ENCODE data around the gene FBXO21. TPM values are rescaled to one million over a fixed set of nuclear protein-coding genes. Genes with fewer than 3 reads are reported as not detected.

The FBXO21 gene
- total RNA-seq, 3 donors from 2014 or later (not counting 1 experiment from before 2014, with no cell fraction given), result 39.8 to 48.8 (median 39.9) TPM

GRCh38 chr12:117155278-117156060 is 34.8 kb downstream of the FBXO21 start:
- no peak overlapping the region for H3K4me3 ChIP-seq (ENCODE audit: low read length)
- Mint-ChIP-seq H3K27me3 (ENCODE audit: low read depth in 2 of 2) (no peaks in the 10 kb centered on the region), H3K4me3 (no peak overlapping the region), H3K27ac (no peak overlapping the region), H3K9me3 (no peaks in the 10 kb centered on the region), H3K36me3 (peaks cover 25% of the 10 kb centered on the region), H3K4me1 (peaks cover 9% of the 10 kb centered on the region in 2 donors)
- no peak overlapping the region for H3K27ac ChIP-seq (ENCODE audit: low read length)
- peak; percentile 43 to 66 (median 59) for ATAC-seq
- H3K36me3 ChIP-seq (ENCODE audit: control insufficient read depth, insufficient read depth, low read length), result peaks cover 64% of the 10 kb centered on the region
- WGBS (ENCODE audit: insufficient coverage), result 93% methylated on average over 47 of the region's 47 CpGs
- peak; percentile 24 to 79 for DNase-seq
- peak; percentile 37 for TF ChIP-seq CTCF (IDR thresholded peaks at IDR 0.05)
- no peaks in the 10 kb centered on the region for H3K27me3 ChIP-seq (ENCODE audit: control insufficient read depth, insufficient read depth, low read length)
- intact Hi-C loops (cut with micrococcal nuclease), result no loop called here
- H3K4me1 ChIP-seq (ENCODE audit: control insufficient read depth, insufficient read depth, low read length), result no peaks in the 10 kb centered on the region
- H3K9me3 ChIP-seq (ENCODE audit: control insufficient read depth, insufficient read depth, low read length), result no peaks in the 10 kb centered on the region

- peak in 1 of 2 donors; percentile 44 for DNase-seq
- H3K36me3 ChIP-seq (ENCODE audit: control insufficient read depth, insufficient read depth, low read length), result peaks cover 48% of the 10 kb centered on the region
- H3K27ac Mint-ChIP-seq, result peak overlapping the region; percentile 6 to 66
- intact Hi-C loops (cut with micrococcal nuclease), result no loop called here
- no peak for ATAC-seq
- no peaks in the 10 kb centered on the region for H3K27me3 Mint-ChIP-seq (ENCODE audit: low read depth in 2 of 2)
- peaks cover 22% of the 10 kb centered on the region for H3K36me3 Mint-ChIP-seq
- peaks cover 9 to 10% of the 10 kb centered on the region in 2 donors for H3K4me1 Mint-ChIP-seq
- H3K4me1 ChIP-seq (ENCODE audit: control insufficient read depth, insufficient read depth, low read length), result no peaks in the 10 kb centered on the region
- no peak overlapping the region for H3K4me3 Mint-ChIP-seq
- WGBS (ENCODE audit: insufficient coverage), result 95% methylated on average over 25 of the region's 27 CpGs
- no peaks in the 10 kb centered on the region for H3K27me3 ChIP-seq (ENCODE audit: control insufficient read depth, insufficient read depth, low read length)
- no peaks in the 10 kb centered on the region for H3K9me3 ChIP-seq (ENCODE audit: control insufficient read depth, insufficient read depth, low read length)
- H3K27ac ChIP-seq (ENCODE audit: low read length), result no peak overlapping the region
- no peak overlapping the region for H3K4me3 ChIP-seq (ENCODE audit: low read length)
- TF ChIP-seq CTCF (IDR thresholded peaks at IDR 0.05), result no peak
- H3K9me3 Mint-ChIP-seq, result no peaks in the 10 kb centered on the region
Observed at GRCh38 chr12:117152793-117153775, 37.2 kb downstream of the FBXO21 start.

GRCh38 chr12:117151403-117152031 is 38.8 kb downstream of the FBXO21 start:
- H3K4me3 ChIP-seq (ENCODE audit: low read length), result no peak overlapping the region
- Mint-ChIP-seq H3K27ac (no peak overlapping the region), H3K27me3 (ENCODE audit: low read depth in 2 of 2) (no peaks in the 10 kb centered on the region), H3K9me3 (no peaks in the 10 kb centered on the region), H3K4me1 (peaks cover 9 to 10% of the 10 kb centered on the region in 2 donors), H3K36me3 (peaks cover 14% of the 10 kb centered on the region), H3K4me3 (no peak overlapping the region)
- no peaks in the 10 kb centered on the region for H3K27me3 ChIP-seq (ENCODE audit: control insufficient read depth, insufficient read depth, low read length)
- no peaks in the 10 kb centered on the region for H3K9me3 ChIP-seq (ENCODE audit: control insufficient read depth, insufficient read depth, low read length)
- DNase-seq (no peak), ATAC-seq (no peak)
- no peaks in the 10 kb centered on the region for H3K4me1 ChIP-seq (ENCODE audit: control insufficient read depth, insufficient read depth, low read length)
- no peak overlapping the region for H3K27ac ChIP-seq (ENCODE audit: low read length)
- intact Hi-C loops (cut with micrococcal nuclease), result no loop called here
- H3K36me3 ChIP-seq (ENCODE audit: control insufficient read depth, insufficient read depth, low read length), result peaks cover 43% of the 10 kb centered on the region
- 93% methylated on average over 4 of the region's 5 CpGs for WGBS (ENCODE audit: insufficient coverage)
- no peak for TF ChIP-seq CTCF (IDR thresholded peaks at IDR 0.05)

All from natural killer cell (primary cell).